ENCODE measurements around the gene ASIC1.

The ASIC1 gene

DNA sequence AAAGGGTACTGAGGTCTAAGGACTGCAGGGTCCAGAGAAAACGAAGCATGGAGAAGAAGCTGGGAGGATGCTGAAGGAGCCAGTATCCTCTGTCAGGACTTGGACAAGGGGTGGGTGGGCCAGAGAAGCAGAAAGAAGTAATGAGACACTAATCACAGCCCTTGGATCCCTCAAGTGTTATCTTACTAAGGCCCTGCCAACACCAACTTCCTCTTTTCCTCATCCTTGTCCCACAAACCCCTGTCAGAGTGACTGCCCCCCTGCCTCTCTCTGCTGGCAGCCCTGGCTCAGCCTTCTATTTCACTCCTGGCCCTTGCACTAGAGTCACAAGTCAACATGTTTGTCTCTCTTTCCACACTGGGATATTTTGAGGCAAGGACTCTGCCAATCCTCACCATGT, 3.8 kb upstream of the ASIC1 start:
- TF ChIP-seq, protein P1, sequence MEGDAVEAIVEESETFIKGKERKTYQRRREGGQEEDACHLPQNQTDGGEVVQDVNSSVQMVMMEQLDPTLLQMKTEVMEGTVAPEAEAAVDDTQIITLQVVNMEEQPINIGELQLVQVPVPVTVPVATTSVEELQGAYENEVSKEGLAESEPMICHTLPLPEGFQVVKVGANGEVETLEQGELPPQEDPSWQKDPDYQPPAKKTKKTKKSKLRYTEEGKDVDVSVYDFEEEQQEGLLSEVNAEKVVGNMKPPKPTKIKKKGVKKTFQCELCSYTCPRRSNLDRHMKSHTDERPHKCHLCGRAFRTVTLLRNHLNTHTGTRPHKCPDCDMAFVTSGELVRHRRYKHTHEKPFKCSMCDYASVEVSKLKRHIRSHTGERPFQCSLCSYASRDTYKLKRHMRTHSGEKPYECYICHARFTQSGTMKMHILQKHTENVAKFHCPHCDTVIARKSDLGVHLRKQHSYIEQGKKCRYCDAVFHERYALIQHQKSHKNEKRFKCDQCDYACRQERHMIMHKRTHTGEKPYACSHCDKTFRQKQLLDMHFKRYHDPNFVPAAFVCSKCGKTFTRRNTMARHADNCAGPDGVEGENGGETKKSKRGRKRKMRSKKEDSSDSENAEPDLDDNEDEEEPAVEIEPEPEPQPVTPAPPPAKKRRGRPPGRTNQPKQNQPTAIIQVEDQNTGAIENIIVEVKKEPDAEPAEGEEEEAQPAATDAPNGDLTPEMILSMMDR (IDR thresholded peaks at IDR 0.05; ENCODE audit: insufficient read depth, low read depth, low read length, missing control alignments), result no peak
- no peak for DNase-seq (ENCODE audit: low read depth)

DNA sequence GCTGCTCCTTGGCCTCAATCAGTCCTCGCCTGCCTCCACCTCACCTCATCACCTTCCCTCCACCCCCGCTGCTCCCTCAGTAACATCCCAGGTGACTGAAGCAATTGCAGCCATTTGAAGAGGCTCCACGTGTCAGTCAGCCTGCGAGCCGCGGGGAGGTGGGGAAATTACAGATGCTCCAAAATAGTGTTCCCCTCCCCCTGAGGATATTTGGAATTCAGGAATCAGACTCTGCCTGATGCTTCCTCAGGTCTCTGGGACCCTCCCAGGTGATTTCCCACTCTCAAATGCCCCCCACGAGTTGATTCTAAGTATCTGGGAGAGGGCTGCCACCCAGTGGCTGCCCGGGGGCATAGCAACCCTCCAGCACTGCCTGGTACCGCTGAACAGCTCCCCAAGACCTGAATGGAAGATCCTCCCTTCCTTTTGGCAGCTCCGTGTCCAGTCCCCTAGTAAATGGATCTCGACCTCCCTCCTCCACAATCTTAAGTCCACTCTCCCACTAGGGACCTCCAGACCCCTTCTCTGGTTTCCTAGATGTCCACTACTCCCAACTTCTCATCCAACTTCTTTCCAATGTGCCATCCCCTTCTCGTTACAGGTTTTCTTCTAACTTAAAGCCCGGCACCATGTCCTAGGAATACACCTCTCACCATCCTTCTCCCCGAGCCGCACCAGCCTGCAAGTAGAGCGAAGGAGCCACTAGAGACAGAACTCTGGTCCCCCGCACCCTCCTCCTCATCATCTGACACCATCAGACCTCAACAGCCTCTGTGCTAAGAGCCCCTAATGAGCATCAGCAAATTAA, 1.4 kb upstream of the ASIC1 start:
- peak; percentile 63 for DNase-seq (ENCODE audit: low read depth)
- TF ChIP-seq, protein P1 (IDR thresholded peaks at IDR 0.05; ENCODE audit: insufficient read depth, low read depth, low read length, missing control alignments), result peak; percentile 99
- H3K4me3 ChIP-seq (ENCODE audit: low read length), result peak overlapping the region; percentile 28

More for the DNA sequence above, 3.8 kb upstream of the ASIC1 start:
- H3K4me3 ChIP-seq (ENCODE audit: low read length), result no peak overlapping the region

- DNase-seq (ENCODE audit: low read depth), result no peak
- peak overlapping the region; percentile 64 for H3K4me3 ChIP-seq (ENCODE audit: low read length)
- TF ChIP-seq, protein P1 (IDR thresholded peaks at IDR 0.05; ENCODE audit: insufficient read depth, low read depth, low read length, missing control alignments), result no peak
Measured at GRCh38 chr12:50056639-50056976, 788 bp upstream of the ASIC1 start.

GRCh38 chr12:50057896-50058670, 687 bp downstream of the ASIC1 start:
- H3K4me3 ChIP-seq (ENCODE audit: low read length), result peak overlapping the region; percentile 46
- no peak for DNase-seq (ENCODE audit: low read depth)
- TF ChIP-seq, protein P1 (IDR thresholded peaks at IDR 0.05; ENCODE audit: insufficient read depth, low read depth, low read length, missing control alignments), result no peak

GRCh38 chr12:50058743-50059312, 1.4 kb downstream of the ASIC1 start:
- no peak overlapping the region for H3K4me3 ChIP-seq (ENCODE audit: low read length)
- TF ChIP-seq, protein P1 (IDR thresholded peaks at IDR 0.05; ENCODE audit: insufficient read depth, low read depth, low read length, missing control alignments), result no peak
- no peak for DNase-seq (ENCODE audit: low read depth)

DNA sequence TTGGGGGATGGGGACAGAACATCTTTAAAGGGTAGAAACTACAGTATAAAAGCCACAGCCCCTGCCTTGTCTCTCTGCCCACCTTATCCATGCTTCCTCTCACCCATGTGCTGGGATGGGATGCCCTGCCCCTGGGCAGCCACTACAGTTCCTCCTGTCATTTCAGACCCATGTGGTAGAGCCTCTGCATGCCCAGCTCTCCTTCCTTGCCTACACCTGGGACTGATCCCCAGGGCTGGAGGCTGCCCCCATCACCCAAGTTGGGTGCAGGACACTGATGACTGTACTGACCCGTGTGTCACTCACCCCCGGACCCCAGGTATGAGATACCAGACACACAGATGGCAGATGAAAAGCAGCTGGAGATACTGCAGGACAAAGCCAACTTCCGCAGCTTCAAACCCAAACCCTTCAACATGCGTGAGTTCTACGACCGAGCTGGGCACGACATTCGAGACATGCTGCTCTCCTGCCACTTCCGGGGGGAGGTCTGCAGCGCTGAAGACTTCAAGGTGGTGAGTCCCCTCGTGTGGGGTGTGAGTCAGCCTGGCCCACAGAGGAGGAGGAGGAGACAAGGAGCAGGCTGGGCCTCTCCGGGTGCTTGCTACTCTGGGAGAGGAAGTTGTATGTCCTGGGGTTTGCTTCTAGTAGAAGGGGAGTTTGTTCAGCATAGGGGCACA, 2.2 kb downstream of the ASIC1 start:
- TF ChIP-seq, protein P1 (IDR thresholded peaks at IDR 0.05; ENCODE audit: insufficient read depth, low read depth, low read length, missing control alignments), result no peak
- H3K4me3 ChIP-seq (ENCODE audit: low read length), result no peak overlapping the region
- DNase-seq (ENCODE audit: low read depth), result no peak

All from epithelial cell of esophagus (primary cell).